ENCODE results near the gene BRME1.

BRME1 gene

DNA sequence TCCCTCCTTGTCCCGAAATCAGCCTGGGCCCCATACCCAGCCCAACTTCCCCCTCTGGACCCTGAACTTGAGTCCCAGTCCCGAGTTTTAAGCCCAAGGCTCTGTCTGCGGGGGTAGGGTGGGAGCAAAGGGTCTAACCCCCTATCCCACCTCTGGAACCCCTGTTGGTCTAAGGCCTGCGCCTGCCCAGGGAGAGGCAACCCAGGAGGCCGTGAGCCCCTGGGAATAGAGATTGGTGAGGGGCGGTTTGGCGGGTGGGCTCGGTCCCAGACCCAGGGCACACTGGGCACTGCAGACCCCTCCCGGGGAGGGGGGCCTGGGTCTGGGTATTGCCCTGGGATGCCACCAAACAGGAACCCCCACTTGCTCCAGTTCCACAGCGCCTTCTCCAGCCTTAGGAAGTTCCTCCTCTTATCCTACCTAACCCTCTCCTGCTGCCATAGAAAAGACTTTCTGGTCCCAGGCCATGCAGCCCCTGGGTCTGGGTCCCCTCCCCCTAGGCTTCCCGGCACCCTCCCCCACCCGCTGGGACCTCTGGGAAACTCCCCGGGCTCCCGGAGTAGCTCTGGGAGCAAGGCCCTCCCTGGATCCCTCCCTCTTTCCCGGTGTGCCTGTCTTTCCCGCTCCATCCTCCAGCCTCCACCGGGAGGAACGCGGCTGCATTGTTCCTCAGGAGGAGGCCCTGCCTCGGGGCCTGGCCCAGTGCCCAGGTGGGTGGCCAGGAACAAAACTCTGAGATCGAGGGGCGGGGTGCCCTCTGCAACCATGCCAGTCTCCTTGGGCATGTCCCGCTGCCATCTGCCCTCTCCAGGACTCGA, 62.6 kb downstream of the BRME1 start:
- H3K18ac ChIP-seq (ENCODE audit: low read length): peak overlapping the region; percentile 93
- H3K14ac ChIP-seq (ENCODE audit: low read length): peak overlapping the region; percentile 38
- H3K4me1 ChIP-seq (ENCODE audit: control insufficient read depth in 2 of 2, insufficient read depth in 1 of 2, low read depth in 1 of 2, low read length in 2 of 2): peaks cover 34 to 38% of the 10 kb centered on the region in 2 donors
- H3K4me3 ChIP-seq (ENCODE audit: low read length in 2 of 2): peak overlapping the region; percentile 66 to 93
- peaks cover 0 to 8% (median 0%) of the 10 kb centered on the region in 3 experiments for H3K27me3 ChIP-seq (ENCODE audit: control insufficient read depth in 3 of 3, insufficient read depth in 3 of 3, low read depth in 1 of 3, low read length in 3 of 3)
- H3K4me2 ChIP-seq (ENCODE audit: insufficient read depth, low read length, poor library complexity, severe bottlenecking): peak overlapping the region; percentile 80
- peak overlapping the region; percentile 99 for H2BK15ac ChIP-seq (ENCODE audit: low read length)
- H4K91ac ChIP-seq (ENCODE audit: low read depth, low read length, poor library complexity): peak overlapping the region; percentile 72
- H3K36me3 ChIP-seq (replicated peaks in 1 of 2; ENCODE audit: control insufficient read depth in 2 of 2, insufficient read depth in 2 of 2, low read length in 2 of 2): no peaks in the 10 kb centered on the region
- H3K9ac ChIP-seq (ENCODE audit: low read depth, low read length, poor library complexity): peak overlapping the region; percentile 60
- H3K4ac ChIP-seq (ENCODE audit: low read length): peak overlapping the region; percentile 66
- H2AK5ac ChIP-seq (ENCODE audit: low read depth, low read length): peak overlapping the region; percentile 98
- H3K23ac ChIP-seq (ENCODE audit: low read depth, low read length, poor library complexity): peak overlapping the region; percentile 85
- H3K79me1 ChIP-seq (ENCODE audit: low read depth, low read length): peaks cover 13% of the 10 kb centered on the region
- no peak for DNase-seq (ENCODE audit: low spot score)
- no peak overlapping the region for H4K8ac ChIP-seq (ENCODE audit: low read depth, low read length)
- H2BK120ac ChIP-seq (ENCODE audit: low read depth, low read length): peak overlapping the region; percentile 98
- H2BK12ac ChIP-seq (ENCODE audit: low read length): peak overlapping the region; percentile 99
- H3K27ac ChIP-seq (replicated peaks; ENCODE audit: low read length): no peak overlapping the region
- peak overlapping the region; percentile 53 for H2BK5ac ChIP-seq (ENCODE audit: low read length)
- no peaks in the 10 kb centered on the region for H3K9me3 ChIP-seq (replicated peaks in 1 of 2; ENCODE audit: control insufficient read depth in 2 of 2, insufficient read depth in 1 of 2, low read depth in 1 of 2, low read length in 2 of 2)
- no CpG with 5 or more reads among the region's 24 CpGs for WGBS, 2 donors (ENCODE audit: extremely low coverage in 2 of 2, insufficient read length in 2 of 2, insufficient replicate concordance in 1 of 2)
- H2AFZ ChIP-seq (ENCODE audit: low read length): peak overlapping the region; percentile 85

DNA sequence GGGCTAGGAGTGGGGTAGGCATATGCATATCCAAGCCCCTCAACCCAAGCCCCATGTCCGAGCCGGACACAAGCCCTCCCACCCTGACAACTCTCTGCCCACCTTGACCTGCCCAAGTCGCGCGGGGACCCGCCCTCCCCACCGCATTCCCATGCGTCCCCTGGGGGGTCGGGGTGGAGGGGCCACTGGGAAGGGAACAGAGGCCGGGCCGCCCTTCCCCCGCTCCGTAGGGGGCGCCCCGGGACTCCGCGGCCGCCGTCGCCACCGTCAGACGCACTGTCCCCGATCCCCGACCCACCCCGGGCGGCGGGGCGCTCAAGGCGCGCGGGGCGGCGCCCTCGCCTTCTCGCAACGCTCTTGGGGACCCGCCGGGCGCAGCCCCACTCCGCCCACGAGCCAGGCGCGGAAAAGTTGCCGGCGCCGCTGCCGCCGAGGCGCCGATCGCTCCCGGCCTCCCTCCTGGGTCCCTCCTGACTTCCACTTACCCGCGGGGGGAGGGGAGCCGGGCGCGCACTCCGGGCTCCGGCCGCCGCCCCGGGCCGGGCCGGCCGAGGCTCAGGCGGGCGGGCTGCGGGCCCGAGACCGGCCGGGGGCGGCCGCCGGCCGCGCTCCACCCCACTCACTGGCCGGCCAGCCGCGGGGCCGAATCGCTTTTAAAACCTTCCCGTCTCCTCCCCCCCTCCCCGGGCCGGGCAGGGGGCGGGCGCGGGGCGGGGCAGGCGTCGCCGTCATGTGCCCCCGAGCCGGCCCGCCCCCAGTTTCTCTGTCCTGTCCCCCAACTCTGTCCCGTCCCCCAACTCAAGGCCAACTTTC, 63.4 kb downstream of the BRME1 start:
- Histone ChIP-seq H4K8ac (ENCODE audit: low read depth, low read length) (peak overlapping the region; percentile 43), H2BK15ac (ENCODE audit: low read length) (peak overlapping the region; percentile 98), H4K91ac (ENCODE audit: low read depth, low read length, poor library complexity) (peak overlapping the region; percentile 72), H3K4me2 (ENCODE audit: insufficient read depth, low read length, poor library complexity, severe bottlenecking) (peak overlapping the region; percentile 80), H2AK5ac (ENCODE audit: low read depth, low read length) (peak overlapping the region; percentile 98), H3K14ac (ENCODE audit: low read length) (peak overlapping the region; percentile 17), H2BK5ac (ENCODE audit: low read length) (peak overlapping the region; percentile 53), H3K27me3 (ENCODE audit: control insufficient read depth in 3 of 3, insufficient read depth in 3 of 3, low read depth in 1 of 3, low read length in 3 of 3) (peaks cover 0 to 8% (median 0%) of the 10 kb centered on the region in 3 experiments), H3K27ac (replicated peaks; ENCODE audit: low read length) (no peak overlapping the region), H3K18ac (ENCODE audit: low read length) (peak overlapping the region; percentile 99), H3K23ac (ENCODE audit: low read depth, low read length, poor library complexity) (peak overlapping the region; percentile 73), H3K9ac (ENCODE audit: low read depth, low read length, poor library complexity) (peak overlapping the region; percentile 77), H3K4ac (ENCODE audit: low read length) (peak overlapping the region; percentile 66), H2AFZ (ENCODE audit: low read length) (peak overlapping the region; percentile 85), H3K4me3 (ENCODE audit: low read length in 2 of 2) (peak overlapping the region; percentile 66 to 93), H3K9me3 (replicated peaks in 1 of 2; ENCODE audit: control insufficient read depth in 2 of 2, insufficient read depth in 1 of 2, low read depth in 1 of 2, low read length in 2 of 2) (no peaks in the 10 kb centered on the region), H3K4me1 (ENCODE audit: control insufficient read depth in 2 of 2, insufficient read depth in 1 of 2, low read depth in 1 of 2, low read length in 2 of 2) (peaks cover 31 to 36% of the 10 kb centered on the region in 2 donors), H2BK12ac (ENCODE audit: low read length) (no peak overlapping the region), H2BK120ac (ENCODE audit: low read depth, low read length) (no peak overlapping the region), H3K79me1 (ENCODE audit: low read depth, low read length) (peaks cover 13% of the 10 kb centered on the region), H3K36me3 (replicated peaks in 1 of 2; ENCODE audit: control insufficient read depth in 2 of 2, insufficient read depth in 2 of 2, low read length in 2 of 2) (no peaks in the 10 kb centered on the region)
- no CpG with 5 or more reads among the region's 95 CpGs for WGBS, 2 donors (ENCODE audit: extremely low coverage in 2 of 2, insufficient read length in 2 of 2, insufficient replicate concordance in 1 of 2)
- no peak for DNase-seq (ENCODE audit: low spot score)

DNA sequence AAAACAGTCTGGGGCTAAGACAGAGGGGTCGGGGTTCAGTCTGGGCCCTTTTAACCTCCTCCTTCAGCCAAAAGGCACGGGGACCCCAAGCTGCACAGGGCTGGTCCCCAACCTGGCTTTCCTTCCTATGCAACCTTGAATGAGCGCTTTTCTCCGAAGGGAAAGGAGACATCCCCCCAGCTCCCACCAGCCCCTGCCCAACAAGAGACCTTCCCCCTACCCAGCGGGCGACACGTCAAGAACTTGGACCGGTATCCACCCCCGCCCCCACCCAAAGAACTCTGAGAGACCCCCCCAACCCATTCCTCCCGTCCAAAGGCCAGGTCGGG, 64.0 kb downstream of the BRME1 start:
- Histone ChIP-seq H4K91ac (ENCODE audit: low read depth, low read length, poor library complexity) (no peak overlapping the region), H3K14ac (ENCODE audit: low read length) (no peak overlapping the region), H2BK15ac (ENCODE audit: low read length) (peak overlapping the region; percentile 98), H2BK5ac (ENCODE audit: low read length) (peak overlapping the region; percentile 24), H3K79me1 (ENCODE audit: low read depth, low read length) (peaks cover 13% of the 10 kb centered on the region), H2AFZ (ENCODE audit: low read length) (peak overlapping the region; percentile 85), H3K4me3 (ENCODE audit: low read length in 2 of 2) (peak overlapping the region; percentile 66 to 93), H2BK12ac (ENCODE audit: low read length) (peak overlapping the region; percentile 94), H3K4me1 (ENCODE audit: control insufficient read depth in 2 of 2, insufficient read depth in 1 of 2, low read depth in 1 of 2, low read length in 2 of 2) (peaks cover 30 to 35% of the 10 kb centered on the region in 2 donors), H2AK5ac (ENCODE audit: low read depth, low read length) (peak overlapping the region; percentile 98), H3K27me3 (ENCODE audit: control insufficient read depth in 3 of 3, insufficient read depth in 3 of 3, low read depth in 1 of 3, low read length in 3 of 3) (peaks cover 0 to 8% (median 0%) of the 10 kb centered on the region in 3 experiments), H4K8ac (ENCODE audit: low read depth, low read length) (no peak overlapping the region), H3K23ac (ENCODE audit: low read depth, low read length, poor library complexity) (peak overlapping the region; percentile 73), H3K36me3 (replicated peaks in 1 of 2; ENCODE audit: control insufficient read depth in 2 of 2, insufficient read depth in 2 of 2, low read length in 2 of 2) (no peaks in the 10 kb centered on the region), H2BK120ac (ENCODE audit: low read depth, low read length) (no peak overlapping the region), H3K4ac (ENCODE audit: low read length) (no peak overlapping the region), H3K18ac (ENCODE audit: low read length) (peak overlapping the region; percentile 99), H3K9ac (ENCODE audit: low read depth, low read length, poor library complexity) (no peak overlapping the region), H3K4me2 (ENCODE audit: insufficient read depth, low read length, poor library complexity, severe bottlenecking) (peak overlapping the region; percentile 80), H3K27ac (replicated peaks; ENCODE audit: low read length) (no peak overlapping the region), H3K9me3 (replicated peaks in 1 of 2; ENCODE audit: control insufficient read depth in 2 of 2, insufficient read depth in 1 of 2, low read depth in 1 of 2, low read length in 2 of 2) (no peaks in the 10 kb centered on the region)
- no peak for DNase-seq (ENCODE audit: low spot score)
- WGBS, 2 donors (ENCODE audit: extremely low coverage in 2 of 2, insufficient read length in 2 of 2, insufficient replicate concordance in 1 of 2): no CpG with 5 or more reads among the region's 11 CpGs

All from neuronal stem cell (in vitro differentiated cells).